Measurements from ENCODE around the gene EPHB1.

- TF ChIP-seq POLR2A (IDR thresholded peaks at IDR 0.05) = no peak
- TF ChIP-seq, protein P1, sequence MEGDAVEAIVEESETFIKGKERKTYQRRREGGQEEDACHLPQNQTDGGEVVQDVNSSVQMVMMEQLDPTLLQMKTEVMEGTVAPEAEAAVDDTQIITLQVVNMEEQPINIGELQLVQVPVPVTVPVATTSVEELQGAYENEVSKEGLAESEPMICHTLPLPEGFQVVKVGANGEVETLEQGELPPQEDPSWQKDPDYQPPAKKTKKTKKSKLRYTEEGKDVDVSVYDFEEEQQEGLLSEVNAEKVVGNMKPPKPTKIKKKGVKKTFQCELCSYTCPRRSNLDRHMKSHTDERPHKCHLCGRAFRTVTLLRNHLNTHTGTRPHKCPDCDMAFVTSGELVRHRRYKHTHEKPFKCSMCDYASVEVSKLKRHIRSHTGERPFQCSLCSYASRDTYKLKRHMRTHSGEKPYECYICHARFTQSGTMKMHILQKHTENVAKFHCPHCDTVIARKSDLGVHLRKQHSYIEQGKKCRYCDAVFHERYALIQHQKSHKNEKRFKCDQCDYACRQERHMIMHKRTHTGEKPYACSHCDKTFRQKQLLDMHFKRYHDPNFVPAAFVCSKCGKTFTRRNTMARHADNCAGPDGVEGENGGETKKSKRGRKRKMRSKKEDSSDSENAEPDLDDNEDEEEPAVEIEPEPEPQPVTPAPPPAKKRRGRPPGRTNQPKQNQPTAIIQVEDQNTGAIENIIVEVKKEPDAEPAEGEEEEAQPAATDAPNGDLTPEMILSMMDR (IDR thresholded peaks at IDR 0.05) = no peak
- no peak for TF ChIP-seq EP300 (IDR thresholded peaks at IDR 0.05)
Observed at GRCh38 chr3:134755821-134756220, 39.2 kb upstream of the EPHB1 start.
